CD4-positive, alpha-beta T cell treated with Interleukin-21 for 1 hour (primary cell): ENCODE data around the gene SMG6.
"Not testable (repeated sequence)": the region's sequence is repeated elsewhere in the genome, so short reads cannot be mapped to it uniquely, and the experiment has no call there.

Experiments used
- DNase-seq: peaks from one replicate; pipeline ENCODE4 v3.0.0-alpha.2; 2020

Gene SMG6

DNA sequence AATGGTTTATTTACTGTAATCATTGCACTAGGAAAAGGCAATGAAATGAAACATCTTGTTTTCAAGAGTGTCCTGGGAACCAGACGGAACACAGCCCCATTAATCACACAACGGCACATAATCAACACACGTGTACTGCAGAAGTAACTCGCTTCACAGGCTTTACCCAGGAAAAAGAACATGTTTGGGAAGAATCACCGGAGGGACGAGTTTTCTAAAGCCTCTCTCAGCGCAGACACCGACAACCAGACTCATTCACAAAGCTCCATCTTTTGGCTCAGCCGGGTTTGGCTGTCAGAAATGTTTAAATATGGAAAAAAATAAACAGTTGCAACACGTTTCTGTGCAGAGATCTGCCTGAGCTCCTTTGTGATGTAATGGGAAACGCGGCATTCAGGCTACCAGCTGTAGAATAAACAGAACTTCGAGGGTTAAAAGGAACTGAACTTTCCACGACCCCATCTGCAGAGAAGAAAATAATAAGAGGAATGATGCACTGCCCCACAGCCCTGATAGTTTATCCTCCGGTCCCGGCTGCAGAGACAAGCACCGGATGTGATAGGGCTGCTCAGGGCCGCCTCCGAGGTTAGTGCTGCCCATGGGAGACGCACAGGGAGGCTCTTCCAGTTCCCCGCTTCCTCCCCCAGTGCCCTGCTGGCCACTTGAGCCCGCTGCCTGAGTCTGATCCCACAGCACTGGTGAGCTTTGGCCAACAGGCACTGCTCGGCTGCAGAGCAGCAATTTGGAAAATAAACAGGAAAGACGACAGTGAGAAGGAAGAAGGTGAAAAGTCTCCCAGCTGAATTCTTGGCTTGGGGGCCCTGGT lies 128.9 kb downstream of the SMG6 start:
- DNase-seq = no peak

GRCh38 chr17:2174014-2174413 lies 129.6 kb downstream of the SMG6 start:
- DNase-seq = no peak

GRCh38 chr17:2172999-2173398 lies 130.6 kb downstream of the SMG6 start:
- no peak for DNase-seq

DNA sequence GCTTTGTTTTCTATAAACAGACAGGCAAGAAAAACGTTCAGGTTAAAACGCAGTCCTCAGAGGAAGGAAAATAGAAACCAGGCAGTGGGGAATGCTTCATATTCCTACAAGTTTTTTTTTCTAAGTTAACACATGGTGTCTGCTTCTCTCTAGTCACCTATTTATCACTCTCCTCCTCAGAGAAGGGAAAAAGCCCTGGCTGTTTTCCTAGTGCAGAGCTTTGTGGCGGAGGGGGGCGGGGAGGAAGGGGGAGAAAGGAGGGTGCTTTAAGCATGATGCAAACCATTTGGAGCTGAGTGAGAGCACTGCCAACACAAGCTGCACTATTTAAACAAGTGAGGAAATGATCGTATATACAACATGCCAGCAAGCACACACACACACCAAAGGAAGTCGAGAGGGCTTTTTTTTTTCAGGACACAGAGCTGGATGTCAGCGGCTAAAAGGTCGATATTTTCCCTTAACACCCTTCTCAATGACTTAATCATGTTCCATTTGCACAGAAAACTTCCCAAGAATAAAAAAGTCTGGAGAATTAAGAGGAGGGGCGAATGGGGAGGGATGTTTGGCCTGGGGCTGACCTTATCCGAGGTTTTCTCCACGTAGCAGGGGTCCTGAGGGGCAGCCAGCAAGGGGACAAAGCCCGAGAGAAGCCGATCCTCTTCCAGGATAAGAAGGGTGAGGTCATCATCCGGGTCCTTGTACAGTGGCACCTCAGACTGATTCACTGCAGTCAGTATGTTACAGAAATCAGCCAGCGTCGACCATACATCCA lies 131.3 kb downstream of the SMG6 start:
- DNase-seq = no peak

- no peak for DNase-seq
Measured at GRCh38 chr17:2171702-2172076, 131.9 kb downstream of the SMG6 start.

- peak; percentile 23 for DNase-seq
Measured at GRCh38 chr17:2170023-2170422, 133.6 kb downstream of the SMG6 start.

- not testable (repeated sequence) for DNase-seq
Measured at GRCh38 chr17:2165723-2166122, 137.9 kb downstream of the SMG6 start.

DNA sequence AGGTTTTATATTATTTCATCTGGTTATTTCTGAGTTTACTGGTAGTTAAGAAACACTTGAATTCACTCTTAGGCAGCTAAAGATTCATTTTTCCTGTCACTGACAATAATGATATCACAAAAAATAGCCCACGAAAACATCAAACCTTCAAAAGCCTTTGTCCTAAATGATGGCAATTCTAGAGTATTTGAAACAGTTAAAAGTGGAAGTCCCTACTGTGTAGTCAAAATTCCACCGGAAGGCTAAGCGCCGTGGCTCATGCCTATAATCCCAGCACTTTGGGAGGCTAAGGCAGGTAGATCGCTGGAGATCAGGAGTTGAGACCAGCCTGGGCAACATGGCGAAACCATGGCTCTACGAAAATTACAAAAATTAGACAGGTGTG lies 145.2 kb downstream of the SMG6 start:
- no peak for DNase-seq

DNA sequence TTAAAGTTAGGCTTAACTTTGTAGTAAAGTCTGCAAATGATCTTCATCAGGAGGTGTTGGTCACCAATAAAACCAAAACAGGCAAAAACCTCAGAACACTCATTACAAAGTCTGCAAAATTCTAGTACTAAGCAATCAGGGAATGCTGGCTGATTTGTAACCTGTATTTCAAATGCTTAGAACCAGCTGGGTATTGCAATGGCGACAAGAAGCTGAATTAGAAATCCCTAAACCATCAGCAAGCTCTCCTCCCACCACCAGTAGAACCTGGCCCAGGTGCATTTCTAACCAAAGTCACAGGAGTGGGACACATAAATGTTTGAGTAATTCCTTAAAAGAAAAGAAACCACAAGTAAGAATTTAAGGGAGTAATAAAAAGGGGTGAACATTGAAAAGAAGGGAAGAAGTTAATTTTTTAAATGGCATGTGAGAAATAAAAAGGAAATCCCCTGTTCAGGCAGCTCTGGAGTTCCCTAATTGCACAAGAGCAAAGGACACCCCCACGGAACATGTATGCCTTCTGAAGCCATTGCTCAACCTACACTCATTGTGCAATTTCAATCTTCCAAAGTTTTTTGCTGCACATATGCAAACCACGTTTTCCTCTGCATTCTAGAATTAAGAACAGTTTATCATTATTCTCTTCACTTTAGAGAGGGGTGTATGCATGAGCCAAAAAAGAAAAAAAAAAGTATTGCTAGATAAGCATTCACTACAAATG lies 145.8 kb downstream of the SMG6 start:
- DNase-seq = no peak

GRCh38 chr17:2157081-2157480 lies 146.5 kb downstream of the SMG6 start:
- no peak for DNase-seq

- no peak for DNase-seq
Measured at GRCh38 chr17:2156666-2157065, 146.9 kb downstream of the SMG6 start.

GRCh38 chr17:2155573-2155972 lies 148.0 kb downstream of the SMG6 start:
- DNase-seq = no peak

GRCh38 chr17:2151358-2152033 lies 152.1 kb downstream of the SMG6 start:
- DNase-seq = no peak

DNA sequence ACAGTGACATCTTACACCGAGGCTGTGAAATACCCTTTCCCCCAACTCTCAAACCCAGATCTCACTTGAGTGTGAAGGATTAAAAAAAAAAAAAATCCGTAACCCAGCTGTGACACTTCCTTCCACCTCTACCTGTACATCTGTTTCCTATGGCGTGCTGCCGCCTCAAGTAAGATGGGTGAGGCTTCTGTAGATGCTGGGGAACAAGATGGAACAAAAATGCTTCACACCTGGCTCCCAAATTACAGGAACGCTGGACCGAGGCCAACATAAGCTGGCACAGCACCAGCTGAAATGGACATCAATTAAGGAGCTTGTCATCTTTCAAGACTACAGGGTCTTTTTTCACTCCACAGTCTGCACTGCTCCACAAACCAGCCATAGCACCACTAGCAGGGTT lies 152.8 kb downstream of the SMG6 start:
- no peak for DNase-seq

DNA sequence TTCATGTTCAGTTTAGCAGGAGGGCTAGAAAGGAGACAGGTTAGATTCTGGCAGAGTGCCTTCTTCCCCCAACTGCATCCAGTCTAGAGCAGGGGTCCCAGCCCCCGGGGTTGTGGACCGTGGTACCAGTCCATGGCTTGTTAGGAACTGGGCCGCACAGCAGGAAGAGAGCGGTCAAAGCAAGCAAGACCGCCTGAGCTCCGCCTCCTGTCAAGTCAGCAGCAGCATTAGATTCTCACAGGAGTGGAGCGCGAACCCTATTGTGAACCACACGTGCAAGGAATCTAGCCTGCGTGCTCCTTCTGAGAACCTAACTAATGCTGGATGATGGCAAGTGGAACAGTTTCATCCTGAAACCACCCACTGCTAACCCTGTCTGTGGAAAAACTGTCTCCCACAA lies 153.7 kb downstream of the SMG6 start:
- no peak for DNase-seq

GRCh38 chr17:2146132-2146871 lies 157.3 kb downstream of the SMG6 start:
- peak; percentile 14 for DNase-seq

DNA sequence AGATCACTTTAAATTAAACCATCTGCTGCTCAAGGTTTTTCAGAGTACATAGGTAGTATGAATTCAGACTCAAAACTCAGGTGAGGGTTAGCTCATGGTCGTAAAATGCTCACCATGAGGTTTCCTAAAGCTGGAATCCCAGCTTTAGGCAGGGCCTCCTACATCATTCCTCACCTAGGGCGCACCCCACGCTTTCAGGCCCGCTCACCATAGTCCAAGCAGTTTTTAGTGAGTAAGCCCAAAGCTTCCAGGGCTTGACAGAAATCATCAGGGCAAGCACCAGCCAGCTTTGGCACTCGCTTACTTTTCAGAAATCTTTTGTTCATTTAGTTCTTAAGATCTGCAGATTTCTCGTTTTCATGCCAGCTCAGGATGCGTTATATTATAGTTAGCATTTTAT lies 158.9 kb downstream of the SMG6 start:
- DNase-seq = no peak

GRCh38 chr17:2143332-2143731 lies 160.3 kb downstream of the SMG6 start:
- DNase-seq = no peak

DNA sequence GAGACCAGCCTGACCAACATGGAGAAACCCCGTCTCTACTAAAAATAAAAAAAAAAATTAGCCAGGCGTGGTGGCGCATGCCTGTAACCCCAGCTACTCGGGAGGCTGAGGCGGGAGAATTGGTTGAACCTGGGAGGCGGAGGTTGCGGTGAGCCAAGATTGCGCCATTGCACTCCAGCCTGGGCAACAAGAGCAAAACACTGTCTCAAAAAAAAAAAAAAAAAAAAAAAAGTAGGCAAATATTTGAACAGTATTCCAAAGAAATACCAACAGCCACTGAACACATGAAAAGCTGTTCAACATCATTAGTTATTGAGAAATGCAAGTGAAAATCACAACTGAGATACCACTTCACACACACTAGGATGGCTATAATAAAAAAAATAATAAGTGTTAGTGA lies 160.9 kb downstream of the SMG6 start:
- not testable (repeated sequence) for DNase-seq

- no peak for DNase-seq
Measured at GRCh38 chr17:2140683-2141082, 162.9 kb downstream of the SMG6 start.

- no peak for DNase-seq
Measured at GRCh38 chr17:2138761-2139160, 164.8 kb downstream of the SMG6 start.

DNA sequence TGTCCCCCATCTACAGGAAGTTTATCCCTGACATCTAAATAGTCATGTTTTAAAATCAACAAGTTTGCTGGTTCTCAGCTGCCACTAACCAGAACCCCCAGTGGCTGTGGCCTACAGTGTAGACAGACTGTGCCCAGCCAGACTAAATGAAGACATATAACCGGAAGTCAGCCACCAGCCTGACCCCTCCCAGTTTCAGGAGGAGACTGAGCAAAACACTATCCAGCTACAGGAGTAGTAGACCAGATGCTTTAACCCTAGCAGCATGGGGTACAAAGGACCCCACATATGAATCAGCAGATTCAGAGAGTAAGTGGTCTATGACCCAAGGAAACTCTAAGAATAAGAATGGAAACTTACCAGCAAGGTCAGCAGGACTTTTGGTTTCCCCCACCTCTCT lies 165.3 kb downstream of the SMG6 start:
- DNase-seq = peak; percentile 32
